MM.1S (cell line): Measurements from ENCODE around the gene GFER.

ENCODE experiments used
- DNase-seq: peaks from one replicate; pipeline ENCODE4 v3.0.0-alpha.2; 2015
- H2AFZ ChIP-seq: fragments of 300-600 bp; sonication (generic); 2 replicates; pipeline ENCODE4 v1.6.0; 2016; ENCODE audit warnings: antibody characterized with exemption, low read length
- H3F3A ChIP-seq: fragments of 300-600 bp; sonication (generic); 2 replicates; pipeline ENCODE4 v1.6.1; 2016; ENCODE audit warnings: mild to moderate bottlenecking, antibody characterized with exemption, low read length, moderate library complexity, mixed read lengths; ENCODE audit not compliant: insufficient read depth
- H3K27ac ChIP-seq: fragments of 300-600 bp; sonication (generic); 2 replicates; pipeline ENCODE4 v1.5.1; 2016; ENCODE audit warnings: mild to moderate bottlenecking, low read length
- H3K27me3 ChIP-seq: fragments of 300-600 bp; sonication (generic); replicated peaks from 2 replicates; pipeline ENCODE4 v1.6.0; 2016; ENCODE audit warnings: low read length; ENCODE audit not compliant: insufficient read depth
- H3K36me3 ChIP-seq: fragments of 300-600 bp; sonication (generic); replicated peaks from 2 replicates; pipeline ENCODE4 v1.6.1; 2016; ENCODE audit warnings: mild to moderate bottlenecking, low read length, mixed read lengths; ENCODE audit not compliant: insufficient read depth
- H3K4me1 ChIP-seq: fragments of 300-600 bp; sonication (generic); 2 replicates; pipeline ENCODE4 v1.6.1; 2016; ENCODE audit warnings: low read length, mixed read lengths
- H3K4me2 ChIP-seq: fragments of 300-600 bp; sonication (generic); 2 replicates; pipeline ENCODE4 v1.6.0; 2016; ENCODE audit warnings: low read depth, low read length
- H3K4me3 ChIP-seq: fragments of 300-600 bp; sonication (generic); 2 replicates; pipeline ENCODE4 v1.5.1; 2016; ENCODE audit warnings: low read length, mixed read lengths
- H3K79me2 ChIP-seq: fragments of 300-600 bp; sonication (generic); 2 replicates; pipeline ENCODE4 v1.6.1; 2016; ENCODE audit warnings: mixed run types, low read length, mixed read lengths
- H3K9ac ChIP-seq: fragments of 300-600 bp; sonication (generic); 2 replicates; pipeline ENCODE4 v1.6.1; 2016; ENCODE audit warnings: low read length, mixed read lengths
- H3K9me2 ChIP-seq: fragments of 300-600 bp; sonication (generic); replicated peaks from 2 replicates; pipeline ENCODE4 v1.6.1; 2016; ENCODE audit warnings: mild to moderate bottlenecking, low read length, mixed read lengths; ENCODE audit not compliant: insufficient read depth
- H3K9me3 ChIP-seq: fragments of 300-600 bp; sonication (generic); replicated peaks from 2 replicates; pipeline ENCODE4 v1.6.1; 2016; ENCODE audit warnings: mild to moderate bottlenecking, low read length, mixed read lengths; ENCODE audit not compliant: insufficient read depth
- H4K20me1 ChIP-seq: fragments of 300-600 bp; sonication (generic); 2 replicates; pipeline ENCODE4 v1.6.1; 2016; ENCODE audit warnings: mild to moderate bottlenecking, low read length, moderate library complexity, mixed read lengths; ENCODE audit not compliant: insufficient read depth
- EZH2 ChIP-seq: fragments of 300-600 bp; sonication (generic); optimal IDR thresholded peaks from 2 replicates; pipeline ENCODE3; 2017; ENCODE audit warnings: low read depth, mild to moderate bottlenecking, antibody characterized with exemption, low read length, mixed read lengths
- EZH2phosphoT487 ChIP-seq: fragments of 300-600 bp; sonication (generic); IDR thresholded peaks from 2 replicates; pipeline ENCODE4 v1.6.1; 2018; ENCODE audit warnings: antibody characterized with exemption, low read length
- TF ChIP-seq, protein P1 (sequence below): fragments of 300-600 bp; sonication (generic); IDR thresholded peaks from 2 replicates; pipeline ENCODE4 v1.5.1; 2016; ENCODE audit warnings: antibody characterized with exemption, low read length, mixed read lengths

Gene GFER

DNA sequence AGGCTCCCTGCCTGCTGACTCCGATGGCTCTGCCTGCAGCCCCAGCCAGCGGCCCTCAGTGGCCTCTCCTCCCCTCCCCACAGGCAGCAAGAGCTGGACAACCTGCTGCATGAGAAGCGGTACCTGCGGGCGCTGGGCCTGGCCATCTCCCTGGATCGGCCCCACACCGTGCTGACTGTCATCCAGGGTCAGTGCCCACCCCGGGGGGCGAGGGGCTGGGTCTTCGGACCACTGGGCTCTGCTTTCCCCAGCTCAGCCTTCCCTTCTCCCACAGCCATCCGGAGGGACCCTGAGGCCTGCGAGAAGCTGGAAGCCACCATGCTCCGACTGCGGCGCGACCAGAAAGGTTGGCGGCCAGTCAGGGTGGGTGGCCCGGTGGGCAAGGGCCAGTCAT lies 6.1 kb upstream of the GFER start:
- no peaks in the 10 kb centered on the region for H3K9me2 ChIP-seq
- no peak overlapping the region for H3K27ac ChIP-seq
- no peaks in the 10 kb centered on the region for H3K36me3 ChIP-seq
- 0 out of 2 replicates have a peak, but pooled peaks cover 3% of the 10 kb centered on the region for H3K4me1 ChIP-seq
- H3K4me3 ChIP-seq: no peak overlapping the region
- H3K9me3 ChIP-seq: no peaks in the 10 kb centered on the region
- no peaks in the 10 kb centered on the region for H4K20me1 ChIP-seq
- H2AFZ ChIP-seq: no peak overlapping the region
- TF ChIP-seq EZH2phosphoT487: no peak
- TF ChIP-seq, protein P1, sequence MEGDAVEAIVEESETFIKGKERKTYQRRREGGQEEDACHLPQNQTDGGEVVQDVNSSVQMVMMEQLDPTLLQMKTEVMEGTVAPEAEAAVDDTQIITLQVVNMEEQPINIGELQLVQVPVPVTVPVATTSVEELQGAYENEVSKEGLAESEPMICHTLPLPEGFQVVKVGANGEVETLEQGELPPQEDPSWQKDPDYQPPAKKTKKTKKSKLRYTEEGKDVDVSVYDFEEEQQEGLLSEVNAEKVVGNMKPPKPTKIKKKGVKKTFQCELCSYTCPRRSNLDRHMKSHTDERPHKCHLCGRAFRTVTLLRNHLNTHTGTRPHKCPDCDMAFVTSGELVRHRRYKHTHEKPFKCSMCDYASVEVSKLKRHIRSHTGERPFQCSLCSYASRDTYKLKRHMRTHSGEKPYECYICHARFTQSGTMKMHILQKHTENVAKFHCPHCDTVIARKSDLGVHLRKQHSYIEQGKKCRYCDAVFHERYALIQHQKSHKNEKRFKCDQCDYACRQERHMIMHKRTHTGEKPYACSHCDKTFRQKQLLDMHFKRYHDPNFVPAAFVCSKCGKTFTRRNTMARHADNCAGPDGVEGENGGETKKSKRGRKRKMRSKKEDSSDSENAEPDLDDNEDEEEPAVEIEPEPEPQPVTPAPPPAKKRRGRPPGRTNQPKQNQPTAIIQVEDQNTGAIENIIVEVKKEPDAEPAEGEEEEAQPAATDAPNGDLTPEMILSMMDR: no peak
- no peak for TF ChIP-seq EZH2
- no peak overlapping the region for H3K4me2 ChIP-seq
- peaks cover 31% of the 10 kb centered on the region for H3K27me3 ChIP-seq
- peaks cover 13% of the 10 kb centered on the region for H3K79me2 ChIP-seq
- no peak for DNase-seq
- peaks cover 9% of the 10 kb centered on the region for H3F3A ChIP-seq
- no peak overlapping the region for H3K9ac ChIP-seq

DNA sequence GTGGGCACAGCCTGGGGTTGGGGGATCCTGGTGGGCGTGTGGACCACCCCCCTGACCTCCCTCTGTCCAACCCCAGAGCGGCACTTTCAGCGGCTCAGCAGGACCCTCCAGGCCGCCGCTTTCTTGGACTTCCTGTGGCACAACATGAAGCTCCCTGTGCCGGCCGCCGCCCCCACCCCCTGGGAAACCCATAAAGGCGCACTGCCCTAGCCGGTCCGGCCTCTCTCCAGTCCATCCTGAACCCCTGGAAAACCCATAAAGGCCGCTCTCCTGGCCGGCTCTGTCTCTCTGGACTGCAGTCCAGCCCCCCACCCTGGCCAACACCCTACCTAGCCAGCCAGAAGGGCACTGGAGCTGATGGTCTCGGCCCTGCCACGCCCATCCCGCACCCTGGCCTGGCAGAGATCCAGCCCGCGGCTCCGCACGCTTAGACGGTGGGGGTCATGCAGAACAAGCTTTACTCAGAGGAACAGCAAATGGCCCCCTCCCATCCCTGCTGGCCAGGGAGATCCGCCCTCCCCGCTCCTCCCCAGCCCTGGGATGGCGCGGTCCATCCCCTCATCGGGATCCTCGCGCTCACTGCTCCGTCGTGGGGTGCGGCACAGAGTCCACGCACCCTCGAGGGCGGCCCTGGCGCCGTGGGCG lies 5.4 kb upstream of the GFER start:
- Histone ChIP-seq H3F3A (peaks cover 16% of the 10 kb centered on the region), H2AFZ (no peak overlapping the region), H3K4me3 (no peak overlapping the region), H3K27me3 (peaks cover 39% of the 10 kb centered on the region), H3K4me1 (0 out of 2 replicates have a peak, but pooled peaks cover 3% of the 10 kb centered on the region), H3K9me2 (no peaks in the 10 kb centered on the region), H3K27ac (no peak overlapping the region), H3K36me3 (no peaks in the 10 kb centered on the region), H3K79me2 (peaks cover 5% of the 10 kb centered on the region), H3K4me2 (no peak overlapping the region), H3K9me3 (no peaks in the 10 kb centered on the region), H3K9ac (no peak overlapping the region), H4K20me1 (no peaks in the 10 kb centered on the region)
- TF ChIP-seq EZH2 (no peak), EZH2phosphoT487 (no peak)
- TF ChIP-seq, protein P1: no peak
- no peak for DNase-seq

DNA sequence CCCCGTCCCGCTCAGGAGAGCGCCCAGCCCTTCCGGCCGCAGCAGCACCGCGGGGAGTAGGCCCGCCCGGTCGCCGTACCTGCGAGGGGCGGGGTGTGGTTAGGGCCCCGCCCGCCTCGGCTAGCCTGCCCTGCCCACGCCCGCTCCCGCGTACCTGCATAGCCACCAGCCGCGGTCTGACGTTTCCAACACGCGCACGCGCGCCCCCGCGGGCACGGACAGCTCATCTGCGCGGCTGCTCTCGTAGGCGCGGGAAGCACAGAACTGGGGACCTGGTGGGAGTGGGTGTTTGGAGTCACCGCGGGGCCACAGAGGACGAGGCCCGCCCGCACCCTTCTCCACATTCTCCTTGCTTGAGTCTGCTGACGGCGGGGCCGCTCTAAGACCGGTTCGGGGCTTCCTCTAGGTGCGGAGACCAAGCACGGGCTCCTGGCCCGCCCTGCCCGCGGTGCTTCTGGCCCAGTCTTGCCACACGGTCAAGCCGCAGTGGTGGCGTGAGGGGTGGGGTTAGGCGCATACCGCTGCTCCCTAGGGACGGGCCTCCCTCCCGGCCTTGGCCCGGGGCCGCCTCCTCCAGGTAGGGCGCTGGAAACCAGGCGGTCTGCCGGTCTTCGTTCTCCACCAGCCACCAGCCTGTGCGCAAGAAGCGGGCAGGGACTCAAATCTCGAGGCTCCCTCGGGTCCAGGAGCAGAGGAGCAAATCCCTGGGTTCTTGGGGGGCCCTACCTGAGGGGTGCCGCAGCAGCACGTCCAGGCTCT lies 4.5 kb upstream of the GFER start:
- Histone ChIP-seq H3K27ac (no peak overlapping the region), H3K79me2 (peaks cover under 1% of the 10 kb centered on the region; the same call in 1 of the 2 replicates), H3K4me3 (no peak overlapping the region), H3K27me3 (peaks cover 39% of the 10 kb centered on the region), H3K36me3 (no peaks in the 10 kb centered on the region), H3K4me2 (no peak overlapping the region), H2AFZ (no peak overlapping the region), H4K20me1 (no peaks in the 10 kb centered on the region), H3K9me3 (no peaks in the 10 kb centered on the region), H3K4me1 (0 out of 2 replicates have a peak, but pooled peaks cover 3% of the 10 kb centered on the region), H3K9me2 (no peaks in the 10 kb centered on the region), H3F3A (peaks cover 19% of the 10 kb centered on the region), H3K9ac (no peak overlapping the region)
- no peak for DNase-seq
- TF ChIP-seq, protein P1: no peak
- no peak for TF ChIP-seq EZH2
- no peak for TF ChIP-seq EZH2phosphoT487
